SHP77 treated with DMSO at 0.1 percent for 48 hours (cell line): ENCODE data around the gene ATXN8OS.
"Not testable (repeated sequence)": the region's sequence is repeated elsewhere in the genome, so short reads cannot be mapped to it uniquely, and the experiment has no call there.

Source experiments
- DNase-seq: peaks from one replicate; lab custom pipeline; 2025; lab: John Stamatoyannopoulos, UW

The ATXN8OS gene

DNA sequence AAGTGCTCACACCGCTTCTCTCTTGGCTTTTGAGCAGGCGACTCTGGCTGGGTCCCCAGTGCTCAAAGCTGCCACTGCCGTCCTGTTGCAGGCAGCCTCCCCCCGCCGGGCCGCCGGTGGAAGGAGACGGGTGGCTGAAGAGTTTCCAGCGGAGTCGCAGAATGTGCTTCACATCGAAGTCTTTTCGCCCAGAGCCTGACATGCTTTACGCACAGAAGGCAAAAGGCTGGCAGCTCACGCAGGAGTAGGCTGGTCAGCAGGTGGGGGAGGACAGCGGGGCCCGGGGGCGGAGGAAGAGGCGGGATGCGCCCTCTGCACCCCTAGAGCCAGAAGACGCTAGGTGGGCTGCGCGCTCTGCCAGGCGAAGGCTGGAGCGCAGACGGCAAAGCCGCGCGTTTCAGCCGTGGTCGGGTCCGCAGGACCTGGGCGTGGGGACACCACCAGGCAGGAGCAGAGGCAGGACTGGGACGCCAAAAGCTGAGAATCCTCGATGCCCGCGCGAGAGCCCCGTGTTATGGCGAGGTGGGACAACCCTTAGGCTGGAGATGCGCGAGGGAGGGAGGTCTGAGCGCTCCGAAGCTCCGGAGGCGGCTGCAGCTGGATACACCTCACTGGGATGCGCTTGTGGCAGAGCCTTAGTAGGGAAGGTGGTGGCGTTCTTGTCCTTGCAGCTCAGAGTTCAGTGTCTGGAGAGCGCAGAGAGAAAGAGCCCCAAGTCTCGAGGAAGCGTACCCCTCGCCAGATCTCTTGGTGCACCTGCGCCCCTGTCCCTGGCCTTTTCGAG lies at the start of gene ATXN8OS:
TSS of gene ATXN8OS (plus strand) at position 329 of the 784 bp plus-strand sequence.
- no peak for DNase-seq

- no peak for DNase-seq
Observed at GRCh38 chr13:70080012-70080411, 27.6 kb upstream of the ATXN8OS start.

DNA sequence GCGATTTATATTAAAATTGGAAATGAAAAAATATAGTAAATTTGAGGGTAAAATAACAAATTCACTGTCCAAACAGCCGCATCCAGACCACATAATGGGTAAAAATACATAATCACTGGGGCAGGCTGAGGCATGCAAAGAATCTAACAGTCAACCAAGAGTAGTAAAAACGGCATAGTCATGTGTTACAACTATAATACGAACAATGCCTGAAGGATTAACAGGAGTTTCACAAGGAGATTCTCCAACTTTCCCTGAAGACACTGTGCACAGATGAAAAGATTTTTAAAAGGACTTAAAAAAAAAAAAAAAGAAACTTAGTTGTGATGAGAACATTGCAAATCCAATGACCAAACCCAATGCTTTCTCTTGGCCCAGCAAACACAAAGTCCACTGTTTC lies 20.4 kb upstream of the ATXN8OS start:
- no peak for DNase-seq

GRCh38 chr13:70088926-70089325 lies 18.7 kb upstream of the ATXN8OS start:
- DNase-seq: no peak

DNA sequence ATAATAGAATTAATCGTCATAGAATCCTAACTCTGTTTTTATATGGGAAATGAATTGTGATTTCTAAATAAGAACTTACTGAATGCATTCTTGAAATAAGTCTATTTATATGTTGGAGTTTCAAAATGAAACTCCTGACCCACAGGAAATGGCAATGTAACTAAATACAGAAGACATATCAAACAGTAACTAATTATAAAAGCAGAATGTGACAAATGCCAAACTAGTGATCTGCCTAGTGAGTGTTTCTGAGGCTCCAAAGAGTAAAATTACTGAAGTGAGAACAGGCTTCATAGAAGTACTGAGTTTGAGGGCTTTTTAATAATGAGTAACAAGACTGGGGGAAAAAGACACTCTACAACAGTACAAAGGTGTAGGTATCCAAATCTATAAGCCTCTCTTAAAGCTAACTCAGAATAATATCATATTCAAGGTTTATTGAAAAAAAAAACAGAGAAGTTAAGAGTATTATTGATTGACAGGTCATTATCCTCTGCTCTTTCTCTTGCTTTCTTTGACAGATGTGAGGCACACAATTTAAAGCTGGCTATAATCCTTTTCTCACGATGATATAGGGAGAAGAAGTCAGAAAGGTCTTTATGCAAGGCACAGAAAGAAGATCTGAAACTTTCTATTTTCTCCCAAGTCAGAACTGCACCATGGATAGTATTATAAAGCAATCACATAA lies 17.4 kb upstream of the ATXN8OS start:
- no peak for DNase-seq

GRCh38 chr13:70098669-70099068 lies 9.0 kb upstream of the ATXN8OS start:
- DNase-seq: no peak

GRCh38 chr13:70104481-70104880 lies 3.1 kb upstream of the ATXN8OS start:
- no peak for DNase-seq

DNA sequence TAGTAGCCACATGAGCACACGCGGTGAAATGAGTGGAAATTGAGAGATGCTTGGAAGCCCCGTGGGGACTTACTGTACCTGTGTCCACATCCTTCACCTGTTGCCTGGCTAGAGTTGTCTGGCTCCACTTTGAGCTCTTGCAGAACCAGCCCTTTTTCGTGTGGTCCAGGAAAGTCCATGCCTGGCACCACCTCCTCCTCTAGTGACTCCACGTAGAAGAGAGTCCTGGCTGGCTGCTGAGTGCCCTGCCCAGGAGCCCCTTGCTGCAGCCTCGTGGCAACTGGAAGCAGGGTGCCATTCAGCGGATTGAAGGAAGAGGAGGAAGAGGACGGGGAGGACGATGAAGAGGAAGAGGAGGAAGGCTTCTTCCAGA lies 515 bp upstream of the ATXN8OS start:
- no peak for DNase-seq

GRCh38 chr13:70108356-70109105 lies 905 bp downstream of the ATXN8OS start, which contains the start of gene KLHL1:
TSS of gene KLHL1 (minus strand) at chr13:70108452. CDS start at chr13:70107699, 753 bp downstream.
- DNase-seq: no peak

- DNase-seq: no peak
Observed at GRCh38 chr13:70117338-70117905, 9.8 kb downstream of the ATXN8OS start.

DNA sequence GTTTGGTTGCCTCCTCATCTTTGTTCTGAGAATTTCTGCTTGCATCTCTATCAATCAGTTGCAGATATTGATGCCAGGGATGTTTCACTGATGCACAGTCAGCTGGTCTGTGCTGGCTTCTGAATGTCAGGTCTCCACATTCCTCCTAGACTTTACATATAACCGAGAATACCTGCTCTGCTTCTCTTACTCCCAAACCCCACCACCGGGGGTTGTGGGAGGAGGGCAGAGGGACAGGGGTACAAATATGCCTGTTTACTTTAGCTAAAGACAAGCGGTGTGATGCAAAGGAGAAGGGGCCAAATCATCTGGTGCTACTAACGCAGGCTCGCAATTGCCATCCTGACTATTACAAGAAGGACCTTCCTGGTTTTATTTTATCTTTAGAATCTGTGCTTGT lies 18.1 kb downstream of the ATXN8OS start:
- no peak for DNase-seq

DNA sequence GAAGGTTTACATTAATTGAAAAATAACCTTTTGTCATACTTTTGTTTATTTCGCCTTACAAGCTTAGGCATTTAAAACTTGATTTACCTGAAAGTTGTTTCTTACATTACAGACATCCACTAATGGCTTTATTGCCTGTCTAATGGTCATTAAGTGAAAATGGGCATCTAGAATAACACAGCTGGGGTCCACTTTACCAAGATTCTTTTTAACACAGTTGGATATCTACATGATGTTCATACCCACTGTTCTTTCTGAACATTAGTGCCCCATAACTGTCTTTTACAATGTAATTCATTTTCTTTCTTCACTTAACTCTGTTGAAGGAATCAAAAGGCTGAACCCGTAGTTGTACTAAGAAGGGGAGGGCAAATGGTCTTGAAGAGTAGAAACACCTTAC lies 20.5 kb downstream of the ATXN8OS start:
- DNase-seq: no peak

- not testable (repeated sequence) for DNase-seq
Observed at GRCh38 chr13:70142658-70143057, 35.0 kb downstream of the ATXN8OS start.

- no peak for DNase-seq
Observed at GRCh38 chr13:70162141-70162540, 54.5 kb downstream of the ATXN8OS start.

DNA sequence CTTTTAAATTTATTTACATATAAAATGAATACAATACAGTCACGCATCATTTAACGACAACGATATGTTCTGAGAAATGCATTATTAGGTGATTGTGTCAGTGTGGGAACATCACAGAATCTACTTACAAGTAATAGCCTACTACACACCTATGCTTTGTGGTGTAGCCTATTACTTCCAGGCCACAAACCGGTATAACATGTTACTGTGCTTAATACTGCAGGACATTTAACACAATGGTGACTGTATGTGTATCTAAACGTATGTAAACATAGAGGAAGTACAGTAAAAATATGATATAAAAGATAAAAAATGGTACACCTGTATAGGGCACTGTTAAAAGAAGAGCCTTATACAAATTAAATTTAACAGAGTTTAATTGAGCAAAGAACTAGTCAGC lies 63.1 kb downstream of the ATXN8OS start:
- DNase-seq: no peak

- no peak for DNase-seq
Observed at GRCh38 chr13:70171151-70171550, 63.5 kb downstream of the ATXN8OS start.

DNA sequence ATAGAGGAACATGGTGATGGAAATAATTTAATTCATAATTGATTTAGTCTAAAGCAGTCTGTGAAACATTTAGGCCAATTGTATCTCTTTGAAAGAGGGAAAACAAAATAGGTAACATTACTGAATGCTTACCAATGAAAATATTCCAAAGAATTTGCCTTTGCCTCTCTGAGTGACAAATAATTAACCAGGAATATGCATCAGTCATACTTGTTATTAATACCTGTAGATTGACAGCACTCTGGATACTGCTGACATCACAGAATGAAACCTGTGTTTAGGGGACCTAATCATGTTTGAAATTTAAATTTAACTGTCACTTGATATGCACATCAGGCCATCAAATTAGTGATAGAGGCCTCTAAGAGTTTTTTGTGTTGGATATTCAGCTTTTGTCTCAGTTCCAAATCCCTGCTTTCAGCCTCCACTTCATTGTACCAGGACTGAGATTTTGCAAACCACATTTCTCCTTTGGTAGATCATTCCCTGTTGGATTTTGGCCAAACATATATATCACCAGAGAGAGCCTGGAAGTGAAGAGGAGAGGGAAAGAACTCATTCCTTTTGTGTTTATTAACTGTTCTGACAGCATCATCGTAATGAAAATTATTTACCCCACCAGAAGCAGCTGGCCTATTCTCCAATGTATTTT lies 65.4 kb downstream of the ATXN8OS start:
- DNase-seq: no peak

GRCh38 chr13:70173598-70173959 lies 66.0 kb downstream of the ATXN8OS start:
- DNase-seq: no peak

DNA sequence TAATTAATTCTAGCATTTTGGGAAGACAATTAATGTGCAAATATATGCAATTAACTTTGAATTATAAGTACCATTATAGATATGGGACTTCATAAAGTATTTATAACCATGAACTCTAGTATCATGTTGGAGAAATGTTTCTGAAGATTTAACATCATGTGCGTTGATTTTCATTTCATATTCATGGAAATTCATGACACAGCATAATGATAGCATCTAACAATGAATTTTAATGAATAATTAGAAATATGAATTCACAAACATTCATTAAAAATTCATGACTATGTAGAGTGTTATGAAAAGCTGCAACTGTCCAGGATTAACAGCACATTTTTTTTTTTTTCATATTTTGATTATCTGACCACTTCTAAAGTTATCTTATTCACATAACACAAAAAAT lies 70.7 kb downstream of the ATXN8OS start:
- no peak for DNase-seq
